Mammary microvascular endothelial cell (primary cell): ENCODE data around the gene TDRKH. TPM values are rescaled to one million over a fixed set of nuclear protein-coding genes. Genes with fewer than 3 reads are reported as not detected.

ENCODE experiments used
- total RNA-seq: library from RNA; depleted of rRNA; stranded (reverse); fragments of >200 nt; gene quantifications from 2 replicates; pipeline ENCODE4 v1.2.3, GENCODE V29; 2015

The TDRKH gene
- total RNA-seq = 4.5 and 5.6 TPM in 2 replicates

GRCh38 chr1:151790071-151790939 is at the start of gene TDRKH:
TDRKH (minus strand) TSS chr1:151790500; CDS start chr1:151783022, 7,478 bp downstream.

DNA sequence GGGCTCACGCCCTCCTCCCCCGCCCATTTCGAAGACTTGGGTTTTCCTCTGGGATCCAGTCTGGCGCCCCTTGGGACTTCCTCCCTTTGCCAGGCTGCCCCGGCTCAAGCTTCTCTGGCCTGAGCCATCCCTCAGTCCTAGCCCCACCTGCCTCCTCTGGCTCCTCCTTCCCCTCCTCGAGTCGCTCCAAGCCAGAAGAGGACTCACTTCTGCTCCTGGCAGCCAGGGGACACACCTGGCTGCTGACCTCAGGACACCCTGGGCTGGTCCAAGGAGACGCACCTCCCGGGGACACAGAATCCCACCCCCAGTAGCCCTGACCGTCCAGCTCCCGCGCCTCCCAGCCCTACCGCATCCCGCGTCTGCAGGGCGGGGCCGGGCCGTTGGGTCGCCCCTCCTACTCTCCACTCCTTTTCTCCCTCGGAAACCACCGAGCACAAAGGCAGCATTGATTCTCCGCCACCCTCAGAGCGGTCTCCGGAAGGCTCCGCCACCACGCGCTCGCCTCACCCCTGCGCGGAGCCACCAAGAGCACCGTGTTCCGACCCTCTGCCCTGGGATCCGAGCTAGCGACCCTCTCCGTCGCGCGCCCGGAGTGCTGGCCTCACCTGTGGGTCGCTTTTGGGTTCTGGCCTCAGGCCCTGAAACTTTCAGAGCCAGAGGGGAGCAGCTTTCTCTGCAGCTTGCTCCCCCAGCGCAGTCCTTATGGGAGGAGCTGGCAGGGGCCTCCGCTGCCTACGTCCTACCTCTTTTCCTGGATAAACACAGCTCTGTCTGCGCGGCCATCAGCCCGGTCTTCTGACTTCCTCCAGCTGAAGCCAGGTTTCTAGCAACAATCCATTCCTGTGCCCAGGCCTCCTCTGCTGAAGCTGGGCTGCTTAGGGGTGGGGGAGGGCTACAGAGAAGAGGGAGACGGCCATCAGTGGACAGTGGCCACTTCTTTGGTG is 49.4 kb upstream of the TDRKH start, which contains the start of gene C2CD4D:
TSS of gene C2CD4D (minus strand) at position 364 of the 947 bp plus-strand sequence. CDS start 831 bp downstream, outside the sequence.

DNA sequence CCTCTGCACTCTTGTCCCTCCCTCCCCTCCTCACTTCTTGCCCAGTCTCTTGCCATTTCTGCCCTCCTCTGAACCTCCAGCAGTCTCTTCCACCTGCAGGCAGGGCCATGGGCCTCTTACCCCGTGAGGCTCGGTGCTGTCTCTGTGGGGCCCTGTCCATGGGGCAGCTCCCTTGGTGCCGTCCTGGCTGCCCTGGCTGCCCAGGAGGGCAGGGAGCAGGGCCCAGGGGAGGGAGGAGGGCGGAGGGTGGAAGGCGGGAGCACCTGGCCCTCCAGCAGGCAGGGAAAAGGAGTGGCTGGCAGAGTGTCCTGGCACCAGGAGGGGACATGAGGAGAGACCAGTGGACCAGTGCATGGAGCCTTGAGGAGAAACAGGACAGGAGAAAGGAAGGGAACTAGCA is 41.3 kb upstream of the TDRKH start, which contains the start of gene RORC:
TSS of gene RORC (minus strand) at position 198 of the 400 bp plus-strand sequence. CDS start at position 160, 38 bp downstream.

GRCh38 chr1:151805066-151805820 is 14.9 kb upstream of the TDRKH start, which contains the start of gene LINGO4:
LINGO4 (minus strand) TSS chr1:151805419; CDS start chr1:151802704, 2,715 bp downstream.

DNA sequence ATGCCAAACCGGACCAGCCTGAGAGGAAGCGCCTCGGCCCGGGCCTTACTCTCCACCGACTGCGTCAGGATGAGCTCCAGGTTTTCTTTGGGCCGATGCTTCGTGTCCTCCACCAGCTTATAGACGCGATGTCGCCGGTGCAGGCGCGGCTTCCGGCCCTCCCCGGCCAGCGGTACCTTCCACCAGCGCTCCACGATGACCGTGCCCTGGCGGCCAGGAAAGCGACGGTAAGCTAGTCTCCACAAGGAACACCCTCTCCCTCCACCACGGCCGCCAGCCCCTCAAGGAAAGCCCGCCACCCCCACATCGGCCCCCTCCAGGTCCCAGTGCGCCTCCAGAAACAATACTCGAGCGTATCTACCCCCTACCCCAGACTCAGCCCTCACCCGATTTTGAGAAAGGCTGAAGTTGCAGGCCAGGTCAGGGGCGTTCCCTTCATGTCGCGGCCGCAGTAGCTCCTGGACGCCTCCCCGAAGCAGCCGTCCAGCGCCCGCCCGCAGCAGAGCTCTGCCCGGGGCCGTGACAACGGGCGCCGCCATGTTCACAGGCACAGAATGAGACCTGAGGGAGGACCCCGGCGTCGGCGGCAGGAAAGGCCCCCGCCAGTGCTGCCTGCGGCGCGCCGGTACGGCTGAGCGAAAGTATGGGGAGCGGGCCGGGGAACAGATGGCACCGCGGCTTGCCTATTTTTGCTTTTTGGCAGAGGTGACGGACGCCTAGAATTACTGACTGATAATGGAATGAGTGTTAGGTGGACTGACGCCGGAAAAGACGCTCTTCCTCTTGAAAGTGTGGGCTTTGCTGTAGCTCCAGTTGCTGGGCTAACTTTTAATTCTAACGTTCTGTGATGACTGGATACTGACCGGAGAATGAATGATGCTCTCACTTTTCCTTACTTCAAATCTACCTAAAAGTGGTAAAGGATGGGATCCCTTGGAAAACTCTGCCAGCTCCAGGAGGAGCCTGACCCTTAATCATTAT is 27.1 kb downstream of the TDRKH start, which contains the start of gene MRPL9:
TSS of gene MRPL9 (minus strand) at position 556 of the 981 bp plus-strand sequence. CDS start at position 539, 17 bp downstream.

Other genes with a start within 250 kb of the TDRKH start
- gene SNX27, start 178.4 kb downstream of the TDRKH start, total RNA-seq = 11.6 and 11.8 TPM in 2 replicates
- gene CELF3, start 73.7 kb downstream of the TDRKH start, total RNA-seq = not detected in 2 replicates
- not detected in 2 replicates for gene RIIAD1, start 69.0 kb downstream of the TDRKH start, total RNA-seq
- gene MRPL9, start 27.0 kb downstream of the TDRKH start, total RNA-seq = 101 and 132 TPM in 2 replicates
- gene LINGO4, start 14.9 kb upstream of the TDRKH start, total RNA-seq = not detected in 2 replicates
- gene RORC, start 41.3 kb upstream of the TDRKH start, total RNA-seq = not detected in 2 replicates
- gene C2CD4D, start 49.3 kb upstream of the TDRKH start, total RNA-seq = not detected in 2 replicates
- not detected in 2 replicates for gene THEM5, start 63.2 kb upstream of the TDRKH start, total RNA-seq
- 12.5 and 22.9 TPM in 2 replicates for gene THEM4, start 119.0 kb upstream of the TDRKH start, total RNA-seq
- gene S100A10, start 203.4 kb upstream of the TDRKH start, total RNA-seq = 277 and 293 TPM in 2 replicates
- gene S100A11, start 246.5 kb upstream of the TDRKH start, total RNA-seq = 524 TPM in 2 replicates